Activated naive CD4-positive, alpha-beta T cell treated with anti-CD3 and anti-CD28 coated beads, Interleukin-2, amount 10 ng/mL, durations not matched to agents 7 days and 5 days (primary cell): ENCODE measurements around the gene CDK18.

ENCODE experiments used
- CTCF ChIA-PET: fragments of 350-600 bp; sonication (Branson Sonifier 250); formaldehyde crosslinking; loops from one replicate; lab custom pipeline; 2021; ENCODE audit warnings: antibody characterized with exemption; lab: Charles Lee
- DNase-seq: peaks from one replicate; pipeline ENCODE4 v3.0.0-alpha.2; 2020
- H3K27ac Mint-ChIP-seq: one replicate; pipeline ENCODE4 v1.8.0; 2021; ENCODE audit warnings: mild to moderate bottlenecking, moderate library complexity, mixed read lengths
- H3K27me3 Mint-ChIP-seq: one replicate; pipeline ENCODE4 v1.8.0; 2021; ENCODE audit warnings: mild to moderate bottlenecking, mixed read lengths
- H3K36me3 Mint-ChIP-seq: one replicate; pipeline ENCODE4 v1.8.0; 2021; ENCODE audit warnings: mixed read lengths
- H3K4me1 Mint-ChIP-seq: one replicate; pipeline ENCODE4 v1.8.0; 2021; ENCODE audit warnings: mixed read lengths
- H3K4me3 Mint-ChIP-seq: one replicate; pipeline ENCODE4 v1.8.0; 2021; ENCODE audit warnings: mild to moderate bottlenecking, moderate library complexity, mixed read lengths
- H3K9me3 Mint-ChIP-seq: one replicate; pipeline ENCODE4 v1.8.0; 2021; ENCODE audit warnings: mixed read lengths

The CDK18 gene

GRCh38 chr1:205504311-205505075, at the start of gene CDK18:
TSS of gene CDK18 (plus strand) at chr1:205504669. CDS start at chr1:205523168, 18,499 bp downstream.
- peaks cover 14% of the 10 kb centered on the region for H3K4me1 Mint-ChIP-seq
- CTCF ChIA-PET = interaction anchor here (0.6 to 1.3 kb wide), 3 partner anchors 17 to 88 kb away, joined by 3 read pairs; no protein-coding TSS in a partner anchor
- no peak within 1 kb of the TSS for H3K27ac Mint-ChIP-seq
- peaks cover 50% of the 10 kb centered on the region for H3K27me3 Mint-ChIP-seq
- H3K36me3 Mint-ChIP-seq = no peaks in the 10 kb centered on the region
- DNase-seq = peak; percentile 67
- H3K4me3 Mint-ChIP-seq = peak within 1 kb of the TSS; percentile 73
- H3K9me3 Mint-ChIP-seq = no peaks in the 10 kb centered on the region

GRCh38 chr1:205454903-205455335, 49.5 kb upstream of the CDK18 start:
- no peaks in the 10 kb centered on the region for H3K36me3 Mint-ChIP-seq
- H3K27me3 Mint-ChIP-seq = peaks cover 96% of the 10 kb centered on the region
- H3K4me3 Mint-ChIP-seq = no peak overlapping the region
- no peaks in the 10 kb centered on the region for H3K9me3 Mint-ChIP-seq
- peaks cover 13% of the 10 kb centered on the region for H3K4me1 Mint-ChIP-seq
- CTCF ChIA-PET = interaction anchor here (0.9 kb wide), 1 partner anchor 31 kb away, joined by 4 read pairs; no protein-coding TSS in a partner anchor
- H3K27ac Mint-ChIP-seq = no peak overlapping the region
- DNase-seq = no peak

- DNase-seq = no peak
- H3K27ac Mint-ChIP-seq = peak within 1 kb of the TSS; percentile 42
- no peaks in the 10 kb centered on the region for H3K36me3 Mint-ChIP-seq
- CTCF ChIA-PET = no interaction called here
- H3K9me3 Mint-ChIP-seq = no peaks in the 10 kb centered on the region
- H3K4me3 Mint-ChIP-seq = peak within 1 kb of the TSS; percentile 37
- peaks cover 13% of the 10 kb centered on the region for H3K4me1 Mint-ChIP-seq
- H3K27me3 Mint-ChIP-seq = peaks cover 98% of the 10 kb centered on the region
Observed at GRCh38 chr1:205455581-205456382, 48.7 kb upstream of the CDK18 start, which contains the start of gene BLACAT1. TSS of gene BLACAT1 (minus strand) at chr1:205456045.

GRCh38 chr1:205456383-205456867, 48.0 kb upstream of the CDK18 start:
- H3K4me3 Mint-ChIP-seq = peak overlapping the region; percentile 37
- CTCF ChIA-PET = interaction anchor here (1.1 to 1.5 kb wide), 2 partner anchors 30 to 32 kb away, joined by 3 to 6 read pairs; no protein-coding TSS in a partner anchor
- H3K4me1 Mint-ChIP-seq = peaks cover 13% of the 10 kb centered on the region
- no peak for DNase-seq
- no peaks in the 10 kb centered on the region for H3K36me3 Mint-ChIP-seq
- H3K27me3 Mint-ChIP-seq = peaks cover 96% of the 10 kb centered on the region
- H3K9me3 Mint-ChIP-seq = no peaks in the 10 kb centered on the region
- H3K27ac Mint-ChIP-seq = no peak overlapping the region

- CTCF ChIA-PET = interaction anchor here (1.1 to 1.5 kb wide), 2 partner anchors 29 to 31 kb away, joined by 3 to 6 read pairs; no protein-coding TSS in a partner anchor
- Mint-ChIP-seq H3K27ac (peak overlapping the region; percentile 58), H3K27me3 (peaks cover 89% of the 10 kb centered on the region), H3K4me1 (peaks cover 13% of the 10 kb centered on the region), H3K9me3 (no peaks in the 10 kb centered on the region), H3K36me3 (no peaks in the 10 kb centered on the region), H3K4me3 (peak overlapping the region; percentile 29)
- no peak for DNase-seq
Observed at GRCh38 chr1:205456868-205457745, 47.4 kb upstream of the CDK18 start.

- no peak overlapping the region for H3K27ac Mint-ChIP-seq
- peaks cover 70% of the 10 kb centered on the region for H3K27me3 Mint-ChIP-seq
- no peaks in the 10 kb centered on the region for H3K9me3 Mint-ChIP-seq
- CTCF ChIA-PET = interaction anchor here (0.9 to 1.7 kb wide), 4 partner anchors 26 to 30 kb away, joined by 5 to 7 read pairs (median 6); no protein-coding TSS in a partner anchor
- H3K36me3 Mint-ChIP-seq = no peaks in the 10 kb centered on the region
- peak; percentile 74 for DNase-seq
- peaks cover 13% of the 10 kb centered on the region for H3K4me1 Mint-ChIP-seq
- no peak overlapping the region for H3K4me3 Mint-ChIP-seq
Observed at GRCh38 chr1:205458777-205459566, 45.5 kb upstream of the CDK18 start.

- CTCF ChIA-PET = interaction anchor here (1.4 to 3.5 kb wide), 2 partner anchors 20 kb away, joined by 7 to 13 read pairs; no protein-coding TSS in a partner anchor
Observed at GRCh38 chr1:205465392-205465791, 39.1 kb upstream of the CDK18 start.

GRCh38 chr1:205466595-205467220, 37.8 kb upstream of the CDK18 start:
- no peak for DNase-seq
- Mint-ChIP-seq H3K27me3 (peaks cover 41% of the 10 kb centered on the region), H3K4me3 (no peak overlapping the region), H3K9me3 (no peaks in the 10 kb centered on the region), H3K36me3 (no peaks in the 10 kb centered on the region), H3K27ac (no peak overlapping the region), H3K4me1 (no peaks in the 10 kb centered on the region)
- CTCF ChIA-PET = interaction anchor here (0.6 to 1.4 kb wide), 4 partner anchors 11 to 521 kb away, joined by 3 to 7 read pairs (median 3); no protein-coding TSS in a partner anchor

More at GRCh38 chr1:205465392-205465791, 39.1 kb upstream of the CDK18 start:
- H3K36me3 Mint-ChIP-seq = no peaks in the 10 kb centered on the region
- H3K27me3 Mint-ChIP-seq = peaks cover 48% of the 10 kb centered on the region
- H3K9me3 Mint-ChIP-seq = no peaks in the 10 kb centered on the region
- H3K4me1 Mint-ChIP-seq = no peaks in the 10 kb centered on the region
- no peak for DNase-seq
- H3K4me3 Mint-ChIP-seq = no peak overlapping the region
- H3K27ac Mint-ChIP-seq = no peak overlapping the region

- Mint-ChIP-seq H3K36me3 (no peaks in the 10 kb centered on the region), H3K27me3 (peaks cover 66% of the 10 kb centered on the region), H3K4me1 (no peaks in the 10 kb centered on the region), H3K4me3 (no peak overlapping the region), H3K9me3 (peaks cover 7% of the 10 kb centered on the region), H3K27ac (no peak overlapping the region)
- CTCF ChIA-PET = interaction anchor here (1.8 kb wide), 1 partner anchor 15 kb away, joined by 5 read pairs; no protein-coding TSS in a partner anchor
- no peak for DNase-seq
Observed at GRCh38 chr1:205470131-205470530, 34.3 kb upstream of the CDK18 start.

- Mint-ChIP-seq H3K4me3 (no peak overlapping the region), H3K27ac (no peak overlapping the region), H3K9me3 (peaks cover 15% of the 10 kb centered on the region), H3K36me3 (no peaks in the 10 kb centered on the region), H3K4me1 (no peaks in the 10 kb centered on the region), H3K27me3 (peaks cover 39% of the 10 kb centered on the region)
- no peak for DNase-seq
- CTCF ChIA-PET = interaction anchor here (4.0 kb wide), 1 partner anchor 12 kb away, joined by 26 read pairs; no protein-coding TSS in a partner anchor
Observed at GRCh38 chr1:205472737-205473441, 31.6 kb upstream of the CDK18 start.

- Mint-ChIP-seq H3K4me1 (no peaks in the 10 kb centered on the region), H3K9me3 (peaks cover 15% of the 10 kb centered on the region), H3K4me3 (no peak overlapping the region), H3K36me3 (no peaks in the 10 kb centered on the region), H3K27me3 (peaks cover 39% of the 10 kb centered on the region), H3K27ac (no peak overlapping the region)
- DNase-seq = no peak
- CTCF ChIA-PET = interaction anchor here (4.0 kb wide), 1 partner anchor 12 kb away, joined by 26 read pairs; no protein-coding TSS in a partner anchor
Observed at GRCh38 chr1:205473475-205473874, 31.0 kb upstream of the CDK18 start.
